ENCODE measurements around the gene PPIL1.

GRCh38 chr6:36815962-36816735, 58.5 kb downstream of the PPIL1 start:
- no peak for TF ChIP-seq SRY (CRISPR knock-in tag; IDR thresholded peaks at IDR 0.05)
- no peak for TF ChIP-seq MXI1 (IDR thresholded peaks at IDR 0.05; ENCODE audit: borderline replicate concordance, low read depth, low read length)
- TF ChIP-seq CREB1 (IDR thresholded peaks at IDR 0.05): no peak
- no peak for TF ChIP-seq CREB1 (CRISPR knock-in tag; IDR thresholded peaks at IDR 0.05)
- TF ChIP-seq POLR2A (IDR thresholded peaks at IDR 0.05; ENCODE audit: insufficient read depth in 1 of 2, low read depth in 2 of 2, low read length in 2 of 2): no peak
- no peak for TF ChIP-seq NFE2 (CRISPR knock-in tag; IDR thresholded peaks at IDR 0.05)
- TF ChIP-seq CTCF (CRISPR knock-in tag; IDR thresholded peaks at IDR 0.05): no peak
- no peak for TF ChIP-seq TOPORS (CRISPR knock-in tag; IDR thresholded peaks at IDR 0.05)
- TF ChIP-seq HMGXB3 (CRISPR knock-in tag; IDR thresholded peaks at IDR 0.05; ENCODE audit: borderline replicate concordance): no peak
- TF ChIP-seq FOXM1 (CRISPR knock-in tag; IDR thresholded peaks at IDR 0.05): no peak
- no peak for TF ChIP-seq TCF7L2 (IDR thresholded peaks at IDR 0.05; ENCODE audit: low read depth, low read length)
- no peak for TF ChIP-seq ZNF138 (CRISPR knock-in tag; IDR thresholded peaks at IDR 0.05; ENCODE audit: low read depth)

Data from HepG2 (cell line).